K562 (cell line): Measurements from ENCODE around the gene PSMD4. TPM values are rescaled to one million over a fixed set of nuclear protein-coding genes. Genes with fewer than 3 reads are reported as not detected.

Experiments
- FOXA3 ChIP-seq, 2 experiments: fragments of 450-650 bp in 1 of 2; sonication (generic) in 1 of 2; formaldehyde crosslinking; IDR thresholded peaks in 1 of 2; conservative IDR thresholded peaks in 1 of 2; 2 replicates each; pipeline versions ENCODE4 v1.4.0 to v1.8.0; 2020 to 2022; ENCODE audit warnings: mild to moderate bottlenecking in 2 of 2, missing genetic modification reagents in 1 of 2
- HMGN3 ChIP-seq: IDR thresholded peaks from 2 replicates; pipeline ENCODE4 v1.6.1; 2011; ENCODE audit warnings: borderline replicate concordance, low read depth, mild to moderate bottlenecking, mixed read lengths, low read length; ENCODE audit not compliant: insufficient read length; ENCODE audit errors: extremely low read depth
- SNRNP70 ChIP-seq: fragments of 200-400 bp; formaldehyde crosslinking; optimal IDR thresholded peaks from 2 replicates; pipeline ENCODE3; 2017; ENCODE audit warnings: low read depth, low read length
- ZBTB7A ChIP-seq: IDR thresholded peaks from 2 replicates; pipeline ENCODE4 v1.6.1; 2011; ENCODE audit warnings: low read depth, mild to moderate bottlenecking, low read length, moderate library complexity, borderline replicate concordance; ENCODE audit not compliant: control insufficient read depth
- ZNF146 ChIP-seq: IDR thresholded peaks from one replicate; pipeline ENCODE4 v1.6.1; 2018; ENCODE audit warnings: missing compliant biosample characterization; ENCODE audit not compliant: unreplicated experiment
- polyA plus RNA-seq, 8 experiments: library from polyadenylated mRNA; depleted of rRNA in 4 of 8; stranded (reverse) in 5 of 8; unstranded in 3 of 8; fragments of >200 nt; fragmentation: Nextera tagmentation in 2 of 8; fragmentation: Illumina TruSeq in 1 of 8; extraction: Ambion mirVana in 2 of 8; extraction: Trizol in 1 of 8; gene quantifications; 2 replicates each; pipeline versions ENCODE4 v1.2.1 to v1.2.3, GENCODE V29; 2011 to 2014; ENCODE audit warnings: inconsistent platforms in 1 of 8, missing spikeins in 1 of 8
- total RNA-seq, 7 experiments: library from RNA; depleted of rRNA in 6 of 7; stranded (reverse); fragments of >200 nt in 6 of 7; fragmentation: Illumina TruSeq in 2 of 7; extraction: Trizol in 2 of 7; gene quantifications; 2 replicates each; pipeline versions ENCODE4 v1.2.1 to v1.2.3, GENCODE V29; 2011 to 2021; ENCODE audit warnings: low replicate concordance in 1 of 7
- TF ChIP-seq, protein P1 (sequence below): fragments of 450-650 bp; IDR thresholded peaks from 2 replicates; pipeline ENCODE4 v1.7.1; 2018; ENCODE audit warnings: mild to moderate bottlenecking, low read depth; ENCODE audit not compliant: partially characterized antibody
- TF ChIP-seq, protein P2 (sequence below), 2 experiments: fragments of 450-650 bp in 1 of 2; IDR thresholded peaks; 2 replicates each; pipeline ENCODE4 v1.6.1; 2011 to 2017; ENCODE audit warnings: low read depth in 2 of 2, antibody characterized with exemption in 1 of 2, borderline replicate concordance in 1 of 2, low read length in 1 of 2, mild to moderate bottlenecking in 1 of 2, mixed read lengths in 1 of 2; ENCODE audit not compliant: control insufficient read depth in 1 of 2
- TF ChIP-seq, protein P3 (sequence below), 2 experiments: fragments of 250-450 bp in 1 of 2; fragments of 450-650 bp in 1 of 2; sonication (Bioruptor Pico) in 1 of 2; IDR thresholded peaks; 2 replicates each; pipeline versions ENCODE4 v1.6.1 to v1.8.0; 2016 to 2021; ENCODE audit warnings: mild to moderate bottlenecking in 2 of 2, moderate library complexity in 2 of 2, missing compliant biosample characterization in 1 of 2, missing genetic modification characterization in 1 of 2
- TF ChIP-seq, protein P4 (sequence below): fragments of 450-650 bp; IDR thresholded peaks from 2 replicates; pipeline ENCODE4 v1.6.1; 2016; ENCODE audit warnings: low read depth, mild to moderate bottlenecking, moderate library complexity
- TF ChIP-seq, protein P5 (sequence below): fragments of 250-450 bp; sonication (Bioruptor Pico); IDR thresholded peaks from 2 replicates; pipeline ENCODE4 v1.6.1; 2021; ENCODE audit warnings: mild to moderate bottlenecking
- TF ChIP-seq, protein P6 (sequence below): fragments of 450-650 bp; conservative IDR thresholded peaks from 2 replicates; pipeline ENCODE4 v1.6.1; 2016; ENCODE audit warnings: missing genetic modification characterization, low read depth, mild to moderate bottlenecking, missing compliant biosample characterization, moderate library complexity
- TF ChIP-seq, protein P7 (sequence below): fragments of 450-650 bp; formaldehyde crosslinking; IDR thresholded peaks from 2 replicates; pipeline ENCODE4 v1.4.0; 2020; ENCODE audit warnings: mild to moderate bottlenecking, moderate library complexity

PSMD4 gene
- total and polyA plus RNA-seq, 9 of the 15 experiments (the other 6 are each of a cell fraction or from before 2014, with no cell fraction given), result 194 to 353 (median 295) TPM

DNA sequence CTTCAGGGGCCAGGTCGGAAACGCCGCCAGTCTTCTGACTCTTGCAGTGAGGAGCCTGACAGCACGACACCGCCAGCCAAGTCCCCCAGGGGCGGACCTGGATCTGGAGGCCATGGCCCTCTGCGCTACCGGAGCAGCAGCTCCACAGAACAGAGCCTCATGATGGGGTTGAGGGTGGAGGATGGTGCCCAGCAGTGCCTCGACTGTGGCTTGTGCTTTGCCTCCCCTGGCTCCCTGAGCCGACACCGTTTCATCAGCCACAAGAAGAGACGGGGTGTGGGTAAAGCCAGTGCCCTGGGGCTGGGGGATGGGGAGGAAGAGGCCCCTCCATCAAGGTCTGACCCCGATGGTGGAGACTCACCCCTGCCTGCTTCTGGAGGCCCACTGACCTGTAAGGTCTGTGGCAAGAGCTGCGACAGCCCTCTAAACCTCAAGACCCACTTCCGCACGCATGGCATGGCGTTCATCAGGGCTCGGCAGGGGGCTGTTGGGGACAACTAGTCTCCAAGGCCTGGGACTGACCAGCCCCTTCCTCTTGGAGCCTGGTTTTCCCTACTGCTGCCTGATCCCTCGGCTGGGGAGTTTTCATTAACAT lies 36.3 kb downstream of the PSMD4 start (continued):
- TF ChIP-seq, protein P1, sequence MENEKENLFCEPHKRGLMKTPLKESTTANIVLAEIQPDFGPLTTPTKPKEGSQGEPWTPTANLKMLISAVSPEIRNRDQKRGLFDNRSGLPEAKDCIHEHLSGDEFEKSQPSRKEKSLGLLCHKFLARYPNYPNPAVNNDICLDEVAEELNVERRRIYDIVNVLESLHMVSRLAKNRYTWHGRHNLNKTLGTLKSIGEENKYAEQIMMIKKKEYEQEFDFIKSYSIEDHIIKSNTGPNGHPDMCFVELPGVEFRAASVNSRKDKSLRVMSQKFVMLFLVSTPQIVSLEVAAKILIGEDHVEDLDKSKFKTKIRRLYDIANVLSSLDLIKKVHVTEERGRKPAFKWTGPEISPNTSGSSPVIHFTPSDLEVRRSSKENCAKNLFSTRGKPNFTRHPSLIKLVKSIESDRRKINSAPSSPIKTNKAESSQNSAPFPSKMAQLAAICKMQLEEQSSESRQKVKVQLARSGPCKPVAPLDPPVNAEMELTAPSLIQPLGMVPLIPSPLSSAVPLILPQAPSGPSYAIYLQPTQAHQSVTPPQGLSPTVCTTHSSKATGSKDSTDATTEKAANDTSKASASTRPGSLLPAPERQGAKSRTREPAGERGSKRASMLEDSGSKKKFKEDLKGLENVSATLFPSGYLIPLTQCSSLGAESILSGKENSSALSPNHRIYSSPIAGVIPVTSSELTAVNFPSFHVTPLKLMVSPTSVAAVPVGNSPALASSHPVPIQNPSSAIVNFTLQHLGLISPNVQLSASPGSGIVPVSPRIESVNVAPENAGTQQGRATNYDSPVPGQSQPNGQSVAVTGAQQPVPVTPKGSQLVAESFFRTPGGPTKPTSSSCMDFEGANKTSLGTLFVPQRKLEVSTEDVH, result no peak
- TF ChIP-seq HMGN3 (no peak), FOXA3 (CRISPR knock-in tag; conservative IDR thresholded peaks at IDR 0.05 in 1 of 2, IDR thresholded peaks at IDR 0.05 in 1 of 2) (no peak), ZBTB7A (no peak), SNRNP70 (no peak), ZNF146 (CRISPR knock-in tag) (no peak)
- TF ChIP-seq, protein P2, sequence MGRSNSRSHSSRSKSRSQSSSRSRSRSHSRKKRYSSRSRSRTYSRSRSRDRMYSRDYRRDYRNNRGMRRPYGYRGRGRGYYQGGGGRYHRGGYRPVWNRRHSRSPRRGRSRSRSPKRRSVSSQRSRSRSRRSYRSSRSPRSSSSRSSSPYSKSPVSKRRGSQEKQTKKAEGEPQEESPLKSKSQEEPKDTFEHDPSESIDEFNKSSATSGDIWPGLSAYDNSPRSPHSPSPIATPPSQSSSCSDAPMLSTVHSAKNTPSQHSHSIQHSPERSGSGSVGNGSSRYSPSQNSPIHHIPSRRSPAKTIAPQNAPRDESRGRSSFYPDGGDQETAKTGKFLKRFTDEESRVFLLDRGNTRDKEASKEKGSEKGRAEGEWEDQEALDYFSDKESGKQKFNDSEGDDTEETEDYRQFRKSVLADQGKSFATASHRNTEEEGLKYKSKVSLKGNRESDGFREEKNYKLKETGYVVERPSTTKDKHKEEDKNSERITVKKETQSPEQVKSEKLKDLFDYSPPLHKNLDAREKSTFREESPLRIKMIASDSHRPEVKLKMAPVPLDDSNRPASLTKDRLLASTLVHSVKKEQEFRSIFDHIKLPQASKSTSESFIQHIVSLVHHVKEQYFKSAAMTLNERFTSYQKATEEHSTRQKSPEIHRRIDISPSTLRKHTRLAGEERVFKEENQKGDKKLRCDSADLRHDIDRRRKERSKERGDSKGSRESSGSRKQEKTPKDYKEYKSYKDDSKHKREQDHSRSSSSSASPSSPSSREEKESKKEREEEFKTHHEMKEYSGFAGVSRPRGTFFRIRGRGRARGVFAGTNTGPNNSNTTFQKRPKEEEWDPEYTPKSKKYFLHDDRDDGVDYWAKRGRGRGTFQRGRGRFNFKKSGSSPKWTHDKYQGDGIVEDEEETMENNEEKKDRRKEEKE (IDR thresholded peaks at IDR 0.05; ENCODE audit: borderline replicate concordance in 1 of 2, control insufficient read depth in 1 of 2, low read depth in 2 of 2, low read length in 1 of 2), result no peak
- TF ChIP-seq, protein P3, sequence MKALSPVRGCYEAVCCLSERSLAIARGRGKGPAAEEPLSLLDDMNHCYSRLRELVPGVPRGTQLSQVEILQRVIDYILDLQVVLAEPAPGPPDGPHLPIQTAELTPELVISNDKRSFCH (CRISPR knock-in tag; IDR thresholded peaks at IDR 0.05), result no peak
- TF ChIP-seq, protein P3 (tag; IDR thresholded peaks at IDR 0.05), result no peak
- TF ChIP-seq, protein P4, sequence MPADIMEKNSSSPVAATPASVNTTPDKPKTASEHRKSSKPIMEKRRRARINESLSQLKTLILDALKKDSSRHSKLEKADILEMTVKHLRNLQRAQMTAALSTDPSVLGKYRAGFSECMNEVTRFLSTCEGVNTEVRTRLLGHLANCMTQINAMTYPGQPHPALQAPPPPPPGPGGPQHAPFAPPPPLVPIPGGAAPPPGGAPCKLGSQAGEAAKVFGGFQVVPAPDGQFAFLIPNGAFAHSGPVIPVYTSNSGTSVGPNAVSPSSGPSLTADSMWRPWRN, result no peak
- TF ChIP-seq, protein P5, sequence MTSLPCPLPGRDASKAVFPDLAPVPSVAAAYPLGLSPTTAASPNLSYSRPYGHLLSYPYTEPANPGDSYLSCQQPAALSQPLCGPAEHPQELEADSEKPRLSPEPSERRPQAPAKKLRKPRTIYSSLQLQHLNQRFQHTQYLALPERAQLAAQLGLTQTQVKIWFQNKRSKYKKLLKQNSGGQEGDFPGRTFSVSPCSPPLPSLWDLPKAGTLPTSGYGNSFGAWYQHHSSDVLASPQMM (CRISPR knock-in tag), result no peak
- TF ChIP-seq, protein P6, sequence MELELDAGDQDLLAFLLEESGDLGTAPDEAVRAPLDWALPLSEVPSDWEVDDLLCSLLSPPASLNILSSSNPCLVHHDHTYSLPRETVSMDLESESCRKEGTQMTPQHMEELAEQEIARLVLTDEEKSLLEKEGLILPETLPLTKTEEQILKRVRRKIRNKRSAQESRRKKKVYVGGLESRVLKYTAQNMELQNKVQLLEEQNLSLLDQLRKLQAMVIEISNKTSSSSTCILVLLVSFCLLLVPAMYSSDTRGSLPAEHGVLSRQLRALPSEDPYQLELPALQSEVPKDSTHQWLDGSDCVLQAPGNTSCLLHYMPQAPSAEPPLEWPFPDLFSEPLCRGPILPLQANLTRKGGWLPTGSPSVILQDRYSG (tag), result no peak
- TF ChIP-seq, protein P7, sequence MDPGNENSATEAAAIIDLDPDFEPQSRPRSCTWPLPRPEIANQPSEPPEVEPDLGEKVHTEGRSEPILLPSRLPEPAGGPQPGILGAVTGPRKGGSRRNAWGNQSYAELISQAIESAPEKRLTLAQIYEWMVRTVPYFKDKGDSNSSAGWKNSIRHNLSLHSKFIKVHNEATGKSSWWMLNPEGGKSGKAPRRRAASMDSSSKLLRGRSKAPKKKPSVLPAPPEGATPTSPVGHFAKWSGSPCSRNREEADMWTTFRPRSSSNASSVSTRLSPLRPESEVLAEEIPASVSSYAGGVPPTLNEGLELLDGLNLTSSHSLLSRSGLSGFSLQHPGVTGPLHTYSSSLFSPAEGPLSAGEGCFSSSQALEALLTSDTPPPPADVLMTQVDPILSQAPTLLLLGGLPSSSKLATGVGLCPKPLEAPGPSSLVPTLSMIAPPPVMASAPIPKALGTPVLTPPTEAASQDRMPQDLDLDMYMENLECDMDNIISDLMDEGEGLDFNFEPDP (CRISPR knock-in tag), result no peak
